ENCODE data around the gene CNOT4.
"Not testable (repeated sequence)": the region's sequence is repeated elsewhere in the genome, so short reads cannot be mapped to it uniquely, and the experiment has no call there.

Gene CNOT4

DNA sequence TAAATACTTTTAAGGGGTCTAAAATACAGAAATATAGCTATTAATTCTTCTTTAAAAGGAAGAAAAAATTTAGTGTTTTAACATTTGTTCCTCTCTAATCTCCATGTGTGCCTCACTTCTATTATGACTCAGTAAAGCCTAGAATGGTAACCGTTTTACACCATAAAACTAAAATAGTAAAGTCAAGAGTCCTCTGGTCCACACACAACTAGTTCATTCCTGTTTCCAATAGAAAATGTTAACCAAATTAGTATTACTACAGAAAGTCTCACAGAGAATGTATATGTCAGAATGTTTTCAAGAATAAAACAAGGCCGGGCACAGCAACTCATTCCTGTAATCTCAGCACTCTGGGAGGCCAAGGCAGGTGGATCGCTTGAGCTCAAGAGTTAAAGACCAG is 55.8 kb downstream of the CNOT4 start:
- no peak for DNase-seq (ENCODE audit: low read depth)

DNA sequence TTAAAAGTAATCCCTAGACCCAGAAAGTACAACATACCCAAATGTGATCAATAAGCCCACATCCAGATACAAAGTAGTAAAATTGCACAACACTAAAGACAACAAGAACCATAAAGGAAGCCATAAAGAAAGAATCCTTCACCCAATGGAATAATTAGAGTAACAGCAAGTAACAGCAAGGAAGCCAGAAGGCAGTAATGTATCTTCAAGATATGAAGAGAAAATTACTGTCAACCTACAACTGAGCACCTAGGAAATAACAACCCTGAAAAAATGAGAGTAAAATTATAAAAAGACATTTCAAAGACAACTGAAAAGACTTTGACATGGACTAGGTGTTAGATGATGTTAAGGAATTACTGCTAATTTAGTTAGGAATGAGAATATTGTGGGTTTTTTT is 60.5 kb downstream of the CNOT4 start:
- DNase-seq (ENCODE audit: low read depth), result no peak

DNA sequence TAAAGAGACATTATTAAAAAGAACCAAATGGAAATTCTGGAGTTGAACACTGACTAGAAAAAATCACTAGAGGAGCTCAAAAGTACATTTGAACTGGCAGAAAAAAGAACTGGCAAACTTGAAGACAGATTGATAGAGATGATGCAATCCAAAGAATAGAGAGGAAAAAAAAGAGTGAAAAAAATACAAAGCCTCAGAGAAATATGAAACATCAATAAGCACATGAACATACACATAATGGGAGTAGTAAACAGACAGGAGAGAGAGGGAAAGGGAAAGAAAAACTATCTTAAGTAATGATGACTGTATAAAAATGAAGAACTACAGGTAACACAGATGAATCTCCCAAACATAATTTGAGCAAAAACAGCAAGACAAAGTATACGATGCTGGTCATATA is 61.1 kb downstream of the CNOT4 start:
- DNase-seq (ENCODE audit: low read depth), result no peak

DNA sequence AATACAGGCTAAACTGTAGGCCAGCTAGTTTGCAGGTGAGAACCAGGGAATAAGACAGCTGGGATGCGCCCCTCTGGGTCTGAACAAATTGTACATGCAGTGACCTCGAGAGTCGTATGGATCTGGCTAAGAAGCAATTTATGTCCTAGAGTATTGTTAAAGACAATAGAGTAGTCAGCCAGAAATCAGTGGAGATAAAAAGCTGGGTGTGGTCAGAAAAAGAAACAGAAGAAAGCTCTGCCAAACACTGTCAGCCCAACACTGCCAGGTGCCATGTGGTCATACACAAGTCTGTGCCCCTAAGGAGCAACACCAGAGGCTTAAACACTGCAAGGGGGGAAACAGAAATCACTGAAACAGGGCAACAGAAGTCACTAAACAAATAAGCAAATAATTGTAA is 62.2 kb downstream of the CNOT4 start:
- DNase-seq (ENCODE audit: low read depth), result no peak

DNA sequence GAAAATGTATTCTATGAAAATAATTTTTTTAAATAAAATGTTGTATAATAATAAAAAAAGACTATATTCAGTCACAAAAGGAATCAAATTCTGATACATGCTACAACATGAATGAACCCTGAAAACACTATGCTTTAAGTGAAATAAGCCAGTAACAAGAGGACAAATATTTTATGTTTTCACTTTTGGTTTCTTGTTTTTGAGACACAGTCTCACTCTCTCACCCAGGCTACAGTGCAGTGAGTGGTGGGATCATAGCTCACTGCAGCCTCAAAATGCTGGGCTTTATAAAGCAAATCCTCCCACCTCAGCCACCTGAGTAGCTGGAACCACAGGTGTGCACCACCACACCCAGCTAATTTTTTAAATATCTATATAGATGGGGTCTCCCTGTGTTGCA is 64.2 kb downstream of the CNOT4 start:
- DNase-seq (ENCODE audit: low read depth), result no peak

DNA sequence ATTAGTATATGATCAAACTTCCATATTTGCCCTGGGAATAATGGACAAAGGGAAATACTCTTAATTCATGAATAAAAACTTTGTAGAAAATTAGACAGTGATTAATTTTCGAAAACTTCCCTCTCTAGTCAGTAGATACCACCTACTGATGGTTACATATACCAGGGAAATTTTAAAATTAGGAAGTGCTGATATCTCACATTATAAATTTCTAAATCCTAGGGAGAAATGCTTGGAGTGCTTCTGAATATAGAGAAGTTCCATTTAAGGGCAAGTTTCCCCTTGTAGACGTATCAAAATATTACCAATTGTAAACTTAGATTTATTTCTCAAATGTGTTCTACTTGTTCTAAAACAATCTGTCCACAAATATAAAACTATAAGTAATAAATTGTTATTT is 64.6 kb downstream of the CNOT4 start:
- DNase-seq (ENCODE audit: low read depth), result not testable (repeated sequence)

DNA sequence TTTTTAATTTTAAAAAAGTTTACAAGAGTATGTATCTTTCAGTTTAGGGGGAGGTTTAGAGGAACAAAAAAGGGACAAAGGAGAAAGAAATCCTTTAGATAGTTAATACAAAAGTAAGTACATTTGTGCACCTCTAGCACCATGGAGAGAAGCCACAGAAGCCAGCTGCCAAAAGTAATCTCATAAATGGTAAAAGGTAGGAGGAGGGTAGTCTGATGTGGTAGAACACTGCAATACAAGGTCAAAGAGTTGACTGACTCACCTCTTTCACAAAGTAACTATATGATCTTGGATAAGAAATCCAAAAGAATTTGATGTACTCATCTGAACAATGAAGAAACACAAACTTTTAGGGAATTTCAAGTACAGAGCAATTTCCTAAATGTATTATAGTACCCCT is 68.1 kb downstream of the CNOT4 start:
- no peak for DNase-seq (ENCODE audit: low read depth)

DNA sequence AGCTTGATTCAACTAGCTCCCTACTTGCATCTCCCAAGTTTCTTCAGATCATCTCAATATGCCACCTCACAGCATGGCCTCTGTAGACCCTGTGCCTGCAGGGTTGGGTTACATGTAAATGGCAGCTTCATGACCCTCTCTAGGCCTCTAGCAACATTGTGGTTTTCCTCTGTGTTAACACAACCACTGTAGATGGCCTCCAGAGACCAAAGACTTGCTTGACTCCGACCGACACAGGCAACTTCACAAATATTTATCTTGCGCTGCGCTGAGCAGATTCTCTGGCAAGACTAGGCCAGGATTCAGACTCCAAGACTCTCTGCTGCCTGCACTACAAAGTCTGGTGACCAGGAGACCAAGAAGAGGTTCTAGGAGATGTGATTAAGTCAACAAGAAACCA is 75.9 kb downstream of the CNOT4 start:
- DNase-seq (ENCODE audit: low read depth), result no peak

DNA sequence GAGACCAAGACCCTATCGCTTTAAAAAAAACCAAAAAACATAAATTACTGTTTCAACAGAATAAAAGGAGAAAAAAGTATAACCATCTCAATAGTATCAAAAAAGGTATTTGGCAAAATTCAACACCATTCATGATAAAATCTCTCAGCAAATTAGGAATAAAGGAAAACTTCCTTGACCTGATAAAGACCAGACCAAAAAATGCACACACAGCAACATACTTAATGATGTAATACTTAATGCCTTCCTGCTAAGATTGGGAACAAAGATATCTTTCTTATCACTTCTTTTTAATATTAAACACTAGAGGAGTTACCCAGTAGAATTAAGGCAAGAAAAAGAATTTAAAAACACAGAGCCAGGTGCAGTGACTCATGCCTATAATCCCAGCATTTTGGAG is 79.3 kb downstream of the CNOT4 start:
- no peak for DNase-seq (ENCODE audit: low read depth)

DNA sequence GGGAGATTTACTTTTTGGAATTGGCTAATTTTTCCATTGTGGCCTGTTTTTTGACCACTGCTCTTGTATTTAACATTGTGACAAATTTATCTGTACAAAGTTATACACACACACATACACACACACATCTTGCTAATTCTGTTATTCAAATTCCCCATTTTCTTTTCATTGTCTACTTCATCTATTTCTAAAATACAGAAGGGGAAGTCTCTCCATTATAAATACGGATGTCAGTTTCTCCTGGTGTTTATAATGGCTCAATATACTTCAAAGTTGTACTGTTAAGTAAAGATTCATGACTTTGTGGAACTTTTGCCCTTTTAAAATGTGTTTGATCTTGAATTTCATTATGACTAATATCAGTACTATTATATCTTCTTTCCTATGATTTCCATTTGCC is 81.0 kb downstream of the CNOT4 start:
- no peak for DNase-seq (ENCODE audit: low read depth)

DNA sequence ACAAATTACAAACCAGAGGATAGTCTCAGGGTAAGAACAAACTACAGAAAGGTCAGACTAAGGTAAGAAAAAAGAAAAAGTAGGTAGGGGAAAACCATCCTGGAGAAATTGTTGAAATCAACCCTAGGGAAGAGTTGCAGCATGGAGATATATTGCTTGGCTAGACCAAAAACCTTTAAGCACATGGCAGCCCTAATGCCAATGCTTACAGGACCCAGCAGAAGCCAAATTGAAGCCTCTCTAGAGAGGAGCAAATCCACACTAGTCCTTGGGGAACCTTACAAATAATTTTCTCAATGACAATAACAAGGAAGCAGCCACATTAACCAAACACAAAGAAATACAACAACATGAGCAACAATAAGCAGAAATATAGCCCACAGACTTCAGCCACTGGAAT is 81.9 kb downstream of the CNOT4 start:
- no peak for DNase-seq (ENCODE audit: low read depth)

DNA sequence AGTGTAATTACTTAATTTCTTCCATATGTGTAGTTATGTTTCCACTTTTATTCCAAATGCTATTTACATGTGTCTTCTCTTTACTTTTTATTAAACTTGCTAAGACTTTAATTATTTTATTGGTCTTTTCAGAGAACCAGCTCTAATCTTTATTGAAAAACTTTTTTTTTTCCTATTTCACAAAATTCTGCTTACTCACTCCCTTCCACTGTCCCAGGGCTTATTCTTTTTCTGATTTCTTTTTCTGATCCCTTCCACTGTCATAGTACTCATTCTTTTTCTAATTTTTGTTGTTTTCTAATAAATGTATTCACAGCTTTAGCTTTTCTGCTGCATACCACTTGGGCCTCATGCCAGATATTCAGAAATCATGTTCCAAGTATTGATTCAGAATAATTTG is 82.7 kb downstream of the CNOT4 start:
- no peak for DNase-seq (ENCODE audit: low read depth)

DNA sequence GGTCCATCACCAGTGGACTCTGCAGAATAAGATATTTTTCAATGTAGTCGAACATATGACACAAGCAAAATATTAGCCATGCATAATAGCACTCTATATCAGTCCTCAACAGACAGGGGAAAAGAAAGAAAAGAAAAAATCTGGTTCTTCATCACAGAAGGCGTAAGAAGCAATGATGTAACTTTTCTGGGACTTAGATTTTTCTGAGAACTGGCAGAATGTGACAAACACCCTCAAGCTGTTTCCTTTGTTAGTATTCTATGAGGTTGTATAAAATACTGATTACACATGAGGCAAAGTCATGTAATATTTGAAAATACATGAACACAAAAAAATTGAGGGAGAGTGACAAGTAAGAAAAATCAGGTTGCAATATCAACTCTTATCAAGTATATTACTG is 84.9 kb downstream of the CNOT4 start:
- no peak for DNase-seq (ENCODE audit: low read depth)

DNA sequence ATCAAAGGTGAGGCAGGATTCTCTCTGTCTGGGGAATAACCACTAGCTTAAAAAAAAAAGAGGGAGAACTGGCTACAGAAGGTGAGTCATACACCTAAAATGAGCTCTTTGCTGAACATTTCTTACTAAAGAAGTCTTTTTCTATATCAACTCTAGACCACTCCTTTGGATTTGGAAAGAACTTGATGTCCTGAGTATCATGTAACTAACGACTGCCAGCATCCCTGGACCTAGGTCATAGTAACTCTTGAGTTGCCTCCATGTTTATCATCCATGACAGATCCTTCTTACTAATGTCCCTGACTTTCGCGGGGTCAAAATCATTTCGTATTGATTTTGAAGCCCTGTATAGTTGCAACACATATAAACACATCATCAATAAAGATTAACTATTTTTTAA is 89.1 kb downstream of the CNOT4 start:
- DNase-seq (ENCODE audit: low read depth), result no peak

DNA sequence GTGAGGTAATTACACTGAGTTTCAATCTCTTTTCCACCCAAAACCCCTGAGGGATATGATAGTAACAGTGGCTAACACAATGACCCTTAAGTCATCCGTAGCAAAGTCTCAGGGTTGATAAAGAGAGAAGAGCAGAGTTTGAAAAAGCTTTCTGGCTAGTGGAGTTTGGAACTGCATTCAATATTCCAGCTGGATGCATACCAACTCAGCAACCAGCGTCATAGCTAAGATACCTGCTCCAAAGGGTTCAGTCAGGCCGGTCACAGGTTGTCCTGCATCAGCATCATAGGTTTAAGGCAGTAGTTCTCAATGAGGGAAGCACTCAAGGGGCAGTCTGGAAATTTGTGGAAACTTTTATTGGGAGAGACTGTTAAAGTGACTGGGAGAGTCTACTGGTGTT is 93.5 kb downstream of the CNOT4 start:
- no peak for DNase-seq (ENCODE audit: low read depth)

DNA sequence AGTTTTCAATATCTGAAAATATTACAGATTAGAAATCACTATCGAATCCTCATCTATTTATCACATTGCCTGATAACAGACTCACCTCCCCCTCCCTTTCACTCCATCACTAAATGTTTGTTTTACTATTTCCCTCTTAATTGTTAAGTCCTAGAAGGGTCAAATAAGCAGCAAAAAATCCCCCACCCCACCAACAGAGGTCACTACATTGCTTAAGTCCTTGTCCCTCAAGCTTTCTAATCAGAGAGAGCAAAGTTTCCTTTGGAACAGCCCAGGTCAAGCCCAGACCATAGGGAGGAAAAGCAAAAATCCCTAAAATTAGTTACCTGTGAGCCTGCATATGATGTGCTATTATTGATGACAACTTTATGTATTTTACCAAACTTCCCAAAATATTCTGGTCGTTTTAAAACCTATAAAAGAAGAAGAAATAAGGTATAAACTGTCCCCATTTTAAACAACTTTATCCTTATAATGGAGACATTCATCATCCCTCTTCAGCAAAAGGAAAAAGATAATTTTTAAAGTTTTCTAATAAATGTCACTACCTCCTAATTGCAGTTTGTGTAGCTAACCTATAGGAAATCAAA is 95.0 kb downstream of the CNOT4 start:
- DNase-seq (ENCODE audit: low read depth), result peak; percentile 66

DNA sequence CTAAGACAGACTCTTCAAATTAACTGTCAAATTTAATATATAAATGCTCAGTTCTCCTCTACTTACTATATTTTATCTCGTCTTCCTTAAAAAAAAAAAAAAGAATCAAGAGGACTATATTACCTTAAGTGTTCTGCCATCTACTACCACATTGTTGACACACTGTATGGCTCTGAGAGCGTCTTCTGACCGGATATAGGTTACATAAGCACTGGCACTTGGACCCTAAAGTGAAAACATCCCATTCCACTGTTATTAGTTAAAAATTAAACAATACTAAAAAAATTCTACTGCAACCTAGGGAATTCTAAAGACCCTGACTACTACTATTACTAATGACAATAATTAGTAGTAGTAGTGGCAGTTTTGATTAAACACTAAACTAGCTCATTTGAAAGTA is 95.7 kb downstream of the CNOT4 start:
- DNase-seq (ENCODE audit: low read depth), result no peak

DNA sequence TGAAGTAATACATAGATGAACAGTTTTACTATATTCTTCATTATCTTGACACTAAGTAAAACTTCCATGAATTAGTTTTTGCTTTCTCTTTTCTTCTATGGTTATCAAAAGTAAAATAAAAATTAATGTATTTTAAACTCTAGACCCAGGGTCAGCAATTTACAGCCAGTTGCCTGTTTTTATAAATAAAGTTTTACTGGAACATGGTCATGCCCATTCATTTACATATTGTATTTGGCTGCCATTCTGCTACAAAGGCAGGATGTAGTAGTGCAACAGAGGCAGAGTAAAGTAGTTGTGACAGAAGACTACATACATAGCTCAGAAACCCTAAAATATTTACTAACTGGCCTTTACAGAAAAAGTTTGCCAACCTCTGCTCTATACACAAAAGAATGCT is 98.8 kb downstream of the CNOT4 start:
- no peak for DNase-seq (ENCODE audit: low read depth)

DNA sequence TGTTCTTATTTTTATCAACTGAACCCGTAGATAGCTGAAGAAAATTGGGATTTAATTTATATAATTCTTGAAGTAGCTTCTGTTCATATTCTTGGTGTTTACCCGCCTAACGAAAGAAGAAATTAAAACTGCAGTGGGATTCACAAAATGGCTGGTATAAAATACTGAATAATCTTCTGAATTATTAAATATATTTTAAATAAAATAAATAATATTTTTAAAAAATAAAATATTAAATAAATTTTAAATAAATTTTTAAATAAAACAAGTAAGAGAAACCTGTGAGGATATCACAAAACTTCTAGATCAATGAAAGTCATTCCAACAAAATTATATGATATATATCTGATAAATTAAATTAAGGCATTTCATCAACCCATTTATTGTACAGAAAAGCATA is 99.4 kb downstream of the CNOT4 start:
- no peak for DNase-seq (ENCODE audit: low read depth)

DNA sequence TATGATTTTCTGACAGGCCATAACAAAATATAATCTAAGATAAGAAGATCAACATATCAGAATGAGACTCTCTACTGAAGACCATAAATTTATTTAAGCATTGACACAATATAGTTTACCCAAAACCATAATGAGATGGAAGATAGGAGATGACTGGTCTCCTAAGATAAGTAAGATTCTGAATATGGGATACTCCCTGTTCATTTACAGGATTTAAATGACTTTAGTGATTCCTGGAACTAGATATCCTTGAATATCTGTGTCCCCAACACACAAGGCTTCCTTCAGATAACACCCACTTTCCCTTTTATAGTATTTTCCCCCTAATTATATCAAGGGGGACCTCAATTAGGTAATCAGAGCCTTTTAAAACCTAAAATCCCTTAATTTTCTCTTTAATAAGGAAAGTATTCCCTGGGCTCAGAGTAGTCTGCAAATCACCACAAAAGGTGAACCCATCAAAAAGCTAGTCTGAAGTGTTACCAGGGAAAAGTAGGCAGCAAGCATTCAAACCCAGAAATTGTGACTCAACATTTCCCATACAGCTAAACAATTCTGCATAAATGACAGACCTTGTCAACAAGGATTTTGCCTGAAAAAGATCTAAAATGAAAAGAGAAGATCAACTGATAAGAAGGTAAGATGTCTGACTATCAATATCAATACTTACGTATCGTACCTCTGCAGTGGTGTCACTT is 99.9 kb downstream of the CNOT4 start:
- no peak for DNase-seq (ENCODE audit: low read depth)

DNA sequence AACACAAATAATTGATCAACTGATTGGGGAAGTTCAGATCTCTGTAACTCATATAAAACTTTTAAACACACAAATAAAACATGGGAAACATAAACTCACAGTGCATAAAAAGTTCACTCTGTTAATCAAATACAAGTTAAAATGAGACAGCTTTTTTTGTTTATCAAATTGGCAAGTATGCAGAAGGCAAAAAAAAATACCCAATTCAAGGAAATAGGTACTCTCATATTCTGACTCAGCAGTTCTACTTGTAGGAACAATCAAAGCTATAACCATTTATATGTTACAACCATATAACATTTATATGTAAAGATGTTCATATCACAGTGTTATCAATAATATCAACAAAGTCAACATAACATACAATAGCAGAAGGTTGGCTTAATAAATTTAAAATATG is 102.0 kb downstream of the CNOT4 start:
- DNase-seq (ENCODE audit: low read depth), result no peak

DNA sequence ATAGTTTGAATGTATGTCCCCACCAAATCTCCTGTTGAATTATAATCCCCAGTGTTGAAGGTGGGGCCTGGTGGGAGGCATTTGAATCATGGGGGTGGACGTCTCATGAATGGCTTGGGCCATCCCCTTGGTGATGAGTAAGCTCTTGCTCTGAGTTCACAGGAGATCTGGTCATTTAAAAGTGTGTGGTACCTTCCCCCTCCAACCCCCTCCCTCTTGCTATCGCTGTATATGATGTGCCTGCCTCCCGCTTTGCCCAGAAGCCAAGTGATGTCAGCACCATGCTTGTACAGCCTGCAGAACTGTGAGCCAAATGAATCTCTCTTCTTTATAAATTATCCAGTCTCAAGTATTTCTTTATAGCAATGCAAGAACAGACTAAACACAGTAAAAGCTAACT is 103.0 kb downstream of the CNOT4 start:
- DNase-seq (ENCODE audit: low read depth), result no peak

DNA sequence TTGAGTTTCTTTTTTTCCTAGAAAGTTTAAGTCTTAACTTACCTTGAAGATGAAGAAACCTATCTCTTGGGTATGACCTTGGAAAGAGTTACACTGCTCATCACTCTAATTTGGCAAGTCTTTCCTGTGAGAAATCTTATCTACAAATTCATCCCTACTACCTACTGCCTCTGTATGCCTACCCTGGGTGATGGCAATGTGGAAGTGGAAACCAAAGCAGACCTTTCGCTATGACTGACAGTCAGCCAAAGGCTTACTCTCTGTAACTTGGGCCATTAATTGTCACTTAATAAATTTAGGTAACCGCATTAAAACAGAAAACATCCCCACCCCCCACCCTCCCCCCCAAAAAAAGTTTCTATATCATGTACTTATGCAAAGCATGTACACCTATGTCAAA is 103.9 kb downstream of the CNOT4 start:
- DNase-seq (ENCODE audit: low read depth), result no peak

DNA sequence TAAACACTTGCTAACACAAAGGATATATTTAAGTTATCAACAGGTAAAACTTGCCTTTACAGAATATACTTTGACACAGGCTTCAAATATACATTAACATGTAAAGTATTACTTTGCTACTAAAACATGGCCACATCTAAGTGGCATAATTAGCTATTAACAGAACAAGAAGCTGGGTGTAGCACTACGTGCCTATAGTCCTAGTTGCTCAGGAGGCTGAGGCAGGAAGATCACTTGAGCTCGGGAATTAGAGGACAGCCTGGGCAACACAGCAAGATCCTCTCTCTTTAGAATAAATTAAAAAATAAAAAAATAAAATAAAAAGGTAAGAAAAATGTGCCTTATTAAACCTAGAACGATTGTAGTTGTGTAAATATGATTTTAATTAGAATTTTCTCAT is 106.6 kb downstream of the CNOT4 start:
- no peak for DNase-seq (ENCODE audit: low read depth)
